OCI-LY3 (cell line): ENCODE results near the gene GGCT.

Experiments
- H2AFZ ChIP-seq: fragments of 200-600, 300-600 bp; shearing (Covaris generic); 2 replicates; pipeline ENCODE4 v1.6.0; 2014; ENCODE audit warnings: antibody characterized with exemption, low read depth, low read length
- H3K27ac ChIP-seq: fragments of 200-600, 300-600 bp; sonication (generic); 2 replicates; pipeline ENCODE4 v1.5.1; 2014; ENCODE audit warnings: mild to moderate bottlenecking, low read length, moderate library complexity, mixed read lengths
- H3K27me3 ChIP-seq: fragments of 200-600, 300-600 bp; sonication (generic); 2 replicates; pipeline ENCODE4 v1.6.1; 2014; ENCODE audit warnings: low read depth, low read length, mixed read lengths
- H3K36me3 ChIP-seq: fragments of 200-600, 300-600 bp; sonication (generic); replicated peaks from 2 replicates; pipeline ENCODE3; 2014; ENCODE audit warnings: low read depth, low read length, mixed read lengths
- H3K4me1 ChIP-seq: fragments of 300-600, 200-600 bp; sonication (generic); 2 replicates; pipeline ENCODE4 v1.6.1; 2014; ENCODE audit warnings: low read length, mixed read lengths
- H3K4me2 ChIP-seq: fragments of 200-600, 300-600 bp; sonication (generic); 2 replicates; pipeline ENCODE4 v1.6.1; 2014; ENCODE audit warnings: low read length, mixed read lengths
- H3K4me3 ChIP-seq: fragments of 300-600, 200-600 bp; sonication (generic); 2 replicates; pipeline ENCODE4 v1.5.1; 2014; ENCODE audit warnings: antibody characterized with exemption, mild to moderate bottlenecking, low read length, moderate library complexity
- H3K79me2 ChIP-seq: fragments of 300-600, 200-600 bp; shearing (Covaris generic); 2 replicates; pipeline ENCODE4 v1.6.1; 2014; ENCODE audit warnings: mild to moderate bottlenecking, low read length, mixed read lengths
- H3K9ac ChIP-seq: fragments of 300-600, 200-600 bp; shearing (Covaris generic); 2 replicates; pipeline ENCODE4 v1.6.0; 2014; ENCODE audit warnings: mild to moderate bottlenecking, low read length, moderate library complexity
- H3K9me3 ChIP-seq: fragments of 200-600, 300-600 bp; shearing (Covaris generic); 2 replicates; pipeline ENCODE4 v1.6.1; 2014; ENCODE audit warnings: low read length, mixed read lengths; ENCODE audit not compliant: insufficient read depth
- H4K20me1 ChIP-seq: fragments of 200-600, 300-600 bp; sonication (generic); 2 replicates; pipeline ENCODE4 v1.6.1; 2016; ENCODE audit warnings: low read length, mixed read lengths; ENCODE audit not compliant: insufficient read depth
- CTCF ChIP-seq: fragments of 200-600, 300-600 bp; sonication (generic); IDR thresholded peaks from 2 replicates; pipeline ENCODE4 v1.5.1; 2014; ENCODE audit warnings: antibody characterized with exemption, low read length, low read depth
- EZH2phosphoT487 ChIP-seq: fragments of 200-600 bp; shearing (Covaris generic); IDR thresholded peaks from 2 replicates; pipeline ENCODE4 v1.6.1; 2018; ENCODE audit warnings: antibody characterized with exemption, mixed run types, low read depth

Gene GGCT

DNA sequence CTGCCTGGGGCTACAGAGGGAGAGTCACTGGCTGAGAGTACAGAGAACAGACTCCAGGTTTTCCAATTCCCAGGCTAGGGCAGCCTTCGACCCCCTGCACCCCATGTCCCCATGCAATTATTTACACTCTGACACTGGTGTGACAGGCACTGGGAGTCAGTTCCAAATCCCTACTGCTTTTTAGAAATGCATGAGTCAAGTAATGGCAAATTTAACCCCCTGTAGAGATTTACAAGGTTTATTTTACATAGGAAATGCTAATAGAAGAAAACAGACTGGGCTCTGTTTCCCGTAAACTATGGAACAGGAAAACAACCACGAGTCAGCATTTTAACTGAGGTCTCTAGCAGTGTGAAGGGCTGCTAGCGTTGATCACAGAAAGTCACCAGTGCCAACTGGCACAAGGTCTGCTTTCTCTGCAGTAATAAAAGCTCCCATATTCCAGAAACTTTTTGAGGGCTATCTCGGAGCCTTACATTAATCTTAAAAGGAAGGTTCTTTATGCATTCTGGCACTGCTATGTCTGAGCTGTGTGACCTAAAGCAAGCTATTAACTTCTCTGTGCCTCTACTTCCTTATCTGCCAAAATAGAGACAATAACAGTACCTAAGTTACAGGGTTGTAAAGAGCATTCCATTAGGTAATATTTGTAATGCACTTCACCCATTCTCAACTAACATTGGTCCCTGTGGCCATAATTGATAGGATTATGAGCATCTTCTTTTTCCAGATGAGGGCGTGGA is 54.2 kb downstream of the GGCT start:
- Histone ChIP-seq H3K27me3 (no peaks in the 10 kb centered on the region), H3K4me2 (no peak overlapping the region), H3K4me3 (no peak overlapping the region), H2AFZ (no peak overlapping the region), H3K4me1 (peaks cover 8% of the 10 kb centered on the region), H3K36me3 (no peaks in the 10 kb centered on the region), H3K79me2 (no peaks in the 10 kb centered on the region), H4K20me1 (no peaks in the 10 kb centered on the region), H3K27ac (no peak overlapping the region), H3K9ac (no peak overlapping the region), H3K9me3 (no peaks in the 10 kb centered on the region)
- TF ChIP-seq CTCF (no peak), EZH2phosphoT487 (no peak)

GRCh38 chr7:30448461-30449189 is 56.0 kb downstream of the GGCT start:
- no peak for TF ChIP-seq CTCF
- no peak for TF ChIP-seq EZH2phosphoT487
- H4K20me1 ChIP-seq, result no peaks in the 10 kb centered on the region
- H3K27ac ChIP-seq, result no peak overlapping the region

GRCh38 chr7:30447466-30447865 is 57.2 kb downstream of the GGCT start:
- H4K20me1 ChIP-seq, result no peaks in the 10 kb centered on the region
- H3K27ac ChIP-seq, result no peak overlapping the region
- no peak overlapping the region for H3K4me3 ChIP-seq
- peaks cover 10% of the 10 kb centered on the region for H3K4me1 ChIP-seq
- no peaks in the 10 kb centered on the region for H3K36me3 ChIP-seq
- H3K79me2 ChIP-seq, result no peaks in the 10 kb centered on the region
- no peak overlapping the region for H3K4me2 ChIP-seq
- TF ChIP-seq EZH2phosphoT487 (no peak), CTCF (no peak)
- H2AFZ ChIP-seq, result no peak overlapping the region
- H3K27me3 ChIP-seq, result no peaks in the 10 kb centered on the region
- no peak overlapping the region for H3K9ac ChIP-seq
- H3K9me3 ChIP-seq, result no peaks in the 10 kb centered on the region

More at GRCh38 chr7:30448461-30449189, 56.0 kb downstream of the GGCT start:
- Histone ChIP-seq H2AFZ (no peak overlapping the region), H3K4me3 (no peak overlapping the region), H3K4me2 (no peak overlapping the region), H3K9ac (no peak overlapping the region), H3K36me3 (no peaks in the 10 kb centered on the region), H3K27me3 (no peaks in the 10 kb centered on the region), H3K79me2 (no peaks in the 10 kb centered on the region), H3K9me3 (no peaks in the 10 kb centered on the region), H3K4me1 (peaks cover 10% of the 10 kb centered on the region)
